RWPE1 (cell line): ENCODE data around the gene AOAH.

ENCODE experiments used
- CTCF ChIA-PET: fragments of 350-600 bp; sonication (Branson Sonifier 250); formaldehyde crosslinking; extraction: SDS; loops from one replicate; lab custom pipeline; 2021; lab: Yijun Ruan, JAX
- POLR2A ChIA-PET: fragments of 400-600 bp; formaldehyde crosslinking; extraction: SDS; loops from one replicate; lab custom pipeline; 2020; ENCODE audit warnings: antibody characterized with exemption; ENCODE audit not compliant: low non-redundant PET; lab: Yijun Ruan, JAX
- DNase-seq: peaks from one replicate; pipeline ENCODE4 v3.0.0; 2012; ENCODE audit warnings: low spot score
- H3K27ac ChIP-seq: fragments of 450-650 bp; 2 replicates; pipeline ENCODE4 v1.5.1; 2017
- CTCF ChIP-seq: fragments of 450-650 bp; conservative IDR thresholded peaks from 2 replicates; pipeline ENCODE4 v1.5.1; 2017; ENCODE audit warnings: low read depth, mild to moderate bottlenecking

Gene AOAH

GRCh38 chr7:36606976-36607720, 117.1 kb downstream of the AOAH start:
- POLR2A ChIA-PET: no interaction called here
- TF ChIP-seq CTCF: no peak
- CTCF ChIA-PET: no interaction called here
- DNase-seq: no peak
- H3K27ac ChIP-seq: no peak overlapping the region

GRCh38 chr7:36606153-36606975, 117.9 kb downstream of the AOAH start:
- no peak for DNase-seq
- H3K27ac ChIP-seq: no peak overlapping the region
- no peak for TF ChIP-seq CTCF
- POLR2A ChIA-PET: no interaction called here
- CTCF ChIA-PET: interaction anchor here (0.8 kb wide), 1 partner anchor 31 kb away, joined by 3 read pairs; no protein-coding TSS in a partner anchor

GRCh38 chr7:36605261-36606051, 118.8 kb downstream of the AOAH start:
- ChIA-PET POLR2A (no interaction called here), CTCF (interaction anchor here (0.6 to 0.8 kb wide), 2 partner anchors 30 to 315 kb away, joined by 3 read pairs; no protein-coding TSS in a partner anchor)
- no peak overlapping the region for H3K27ac ChIP-seq
- TF ChIP-seq CTCF: no peak
- DNase-seq: peak; percentile 56

GRCh38 chr7:36604806-36605205, 119.5 kb downstream of the AOAH start:
- ChIA-PET CTCF (interaction anchor here (0.6 kb wide), 1 partner anchor 315 kb away, joined by 3 read pairs; no protein-coding TSS in a partner anchor), POLR2A (no interaction called here)
- DNase-seq: no peak
- H3K27ac ChIP-seq: no peak overlapping the region
- TF ChIP-seq CTCF: no peak

- CTCF ChIA-PET: interaction anchor here (0.6 to 0.7 kb wide), 2 partner anchors 8 to 129 kb away, joined by 3 read pairs; no protein-coding TSS in a partner anchor
- H3K27ac ChIP-seq: no peak overlapping the region
Observed at GRCh38 chr7:36602934-36603887, 121.1 kb downstream of the AOAH start.

More at GRCh38 chr7:36602934-36603887, 121.1 kb downstream of the AOAH start:
- DNase-seq: no peak
- POLR2A ChIA-PET: no interaction called here
- no peak for TF ChIP-seq CTCF
